HepG2 (cell line): ENCODE data around the gene KIZ. TPM values are rescaled to one million over a fixed set of nuclear protein-coding genes. Genes with fewer than 3 reads are reported as not detected.

Source experiments
- CEBPB ChIP-seq: IDR thresholded peaks from 2 replicates; pipeline ENCODE4 v1.6.1; 2011; ENCODE audit warnings: low read depth, low read length, improper control_type of control experiment, borderline replicate concordance
- CHD4 ChIP-seq: fragments of 200-600 bp; sonication (generic); IDR thresholded peaks from 2 replicates; pipeline ENCODE4 v1.7.0; 2017; ENCODE audit warnings: mild to moderate bottlenecking, low read length, borderline replicate concordance
- ELF1 ChIP-seq: sonication (generic); formaldehyde crosslinking; IDR thresholded peaks from 2 replicates; pipeline ENCODE4 v1.4.0; 2020; ENCODE audit warnings: missing genetic modification reagents
- HHEX ChIP-seq: IDR thresholded peaks from 2 replicates; pipeline ENCODE4 v1.6.1; 2016; ENCODE audit warnings: control low read depth
- HIC2 ChIP-seq: sonication (generic); formaldehyde crosslinking; IDR thresholded peaks from 2 replicates; pipeline ENCODE4 v1.9.0; 2022; ENCODE audit warnings: low read depth, missing genetic modification reagents
- HNF4G ChIP-seq, 2 experiments: sonication (generic) in 1 of 2; formaldehyde crosslinking in 1 of 2; IDR thresholded peaks; 2 replicates each; pipeline versions ENCODE4 v1.4.0 to v1.6.1; 2011 to 2020; ENCODE audit warnings: borderline replicate concordance in 2 of 2, low read depth in 2 of 2, mild to moderate bottlenecking in 2 of 2, low read length in 1 of 2, missing genetic modification reagents in 1 of 2, moderate library complexity in 1 of 2
- KDM6A ChIP-seq: IDR thresholded peaks from 2 replicates; pipeline ENCODE4 v1.6.1; 2016; ENCODE audit warnings: low read depth
- KLF13 ChIP-seq: sonication (generic); formaldehyde crosslinking; IDR thresholded peaks from 2 replicates; pipeline ENCODE4 v1.4.0; 2020; ENCODE audit warnings: mild to moderate bottlenecking, missing genetic modification reagents
- MIER2 ChIP-seq: IDR thresholded peaks from 2 replicates; pipeline ENCODE4 v1.6.1; 2016; ENCODE audit warnings: missing biosample characterization, missing genetic modification reagents
- NFE2L1 ChIP-seq: sonication (generic); formaldehyde crosslinking; IDR thresholded peaks from 2 replicates; pipeline ENCODE4 v1.4.0; 2020; ENCODE audit warnings: missing genetic modification reagents, mild to moderate bottlenecking, borderline replicate concordance
- SMAD1 ChIP-seq: sonication (generic); formaldehyde crosslinking; IDR thresholded peaks from 2 replicates; pipeline ENCODE4 v1.4.0; 2020; ENCODE audit warnings: missing genetic modification reagents, low read depth, mild to moderate bottlenecking, borderline replicate concordance
- TEF ChIP-seq: sonication (generic); formaldehyde crosslinking; IDR thresholded peaks from 2 replicates; pipeline ENCODE4 v1.5.0; 2020; ENCODE audit warnings: missing genetic modification reagents
- ZBTB33 ChIP-seq: sonication (generic); formaldehyde crosslinking; IDR thresholded peaks from 2 replicates; pipeline ENCODE4 v1.4.0; 2020; ENCODE audit warnings: missing genetic modification reagents
- ZBTB4 ChIP-seq: sonication (generic); formaldehyde crosslinking; IDR thresholded peaks from 2 replicates; pipeline ENCODE4 v1.4.0; 2020; ENCODE audit warnings: missing genetic modification reagents, mild to moderate bottlenecking, borderline replicate concordance
- ZFP1 ChIP-seq: IDR thresholded peaks from 2 replicates; pipeline ENCODE4 v1.6.1; 2016
- ZFP91 ChIP-seq: sonication (generic); formaldehyde crosslinking; IDR thresholded peaks from 2 replicates; pipeline ENCODE4 v1.9.0; 2022; ENCODE audit warnings: missing genetic modification reagents, mild to moderate bottlenecking, borderline replicate concordance
- ZNF605 ChIP-seq: sonication (generic); formaldehyde crosslinking; IDR thresholded peaks from 2 replicates; pipeline ENCODE4 v1.8.0; 2022; ENCODE audit warnings: mild to moderate bottlenecking, missing genetic modification reagents
- ZNF772 ChIP-seq: sonication (generic); formaldehyde crosslinking; IDR thresholded peaks from 2 replicates; pipeline ENCODE4 v1.5.0; 2020; ENCODE audit warnings: mild to moderate bottlenecking, missing genetic modification reagents
- polyA plus RNA-seq, 8 experiments: library from polyadenylated mRNA; depleted of rRNA in 3 of 8; stranded (reverse) in 7 of 8; unstranded in 1 of 8; fragments of >200 nt; fragmentation: Illumina TruSeq in 4 of 8; extraction: Trizol in 4 of 8; gene quantifications; 2 replicates each; pipeline versions ENCODE4 v1.2.1 to v1.2.3, GENCODE V29; 2011 to 2016; ENCODE audit warnings: low read depth in 4 of 8, missing spikeins in 1 of 8, mixed read lengths in 1 of 8; ENCODE audit not compliant: insufficient read depth in 1 of 8
- total RNA-seq, 5 experiments: library from RNA; depleted of rRNA; stranded (reverse); fragments of >200 nt; fragmentation: Illumina TruSeq; extraction: Trizol; gene quantifications; 2 replicates each; pipeline ENCODE4 v1.2.3, GENCODE V29; 2016; ENCODE audit warnings: low read depth in 1 of 5

Gene KIZ
- total and polyA plus RNA-seq, 2 of the 13 experiments (the other 11 are each of a cell fraction or from before 2014, with no cell fraction given) = 46.3 to 114 TPM

GRCh38 chr20:21235484-21236445, 109.9 kb downstream of the KIZ start (continued):
- TF ChIP-seq ZBTB4 (CRISPR knock-in tag) (peak; percentile 87; the same call in 1 of the 2 replicates), SMAD1 (CRISPR knock-in tag) (peak; percentile 73; the same call in 1 of the 2 replicates), ZFP91 (CRISPR knock-in tag) (peak; percentile 37; the same call in 1 of the 2 replicates), MIER2 (CRISPR knock-in tag) (no peak), NFE2L1 (CRISPR knock-in tag) (peak; percentile 64; the same call in 1 of the 2 replicates), HNF4G (IDR thresholded peaks at IDR 0.05; ENCODE audit: borderline replicate concordance, low read depth, low read length) (no peak), HNF4G (CRISPR knock-in tag; IDR thresholded peaks at IDR 0.05; ENCODE audit: borderline replicate concordance, low read depth) (0 out of 2 replicates have a peak, but pooled peaks have one; percentile 40), KDM6A (CRISPR knock-in tag) (no peak), ZNF772 (no peak), ZFP1 (CRISPR knock-in tag) (no peak), HHEX (CRISPR knock-in tag) (no peak), ZBTB33 (CRISPR knock-in tag) (peak; percentile 99), KLF13 (CRISPR knock-in tag) (0 out of 2 replicates have a peak, but pooled peaks have one; percentile 73), CEBPB (no peak), TEF (no peak), HIC2 (peak; percentile 94), CHD4 (peak; percentile 64; the same call in 1 of the 2 replicates), ELF1 (CRISPR knock-in tag) (0 out of 2 replicates have a peak, but pooled peaks have one; percentile 30), ZNF605 (peak; percentile 64; the same call in 1 of the 2 replicates)
